CD4-positive, alpha-beta T cell treated with Interleukin-15 for 1 hour (primary cell): ENCODE measurements around the gene SORCS2.

Source experiments
- DNase-seq: peaks from one replicate; pipeline ENCODE4 v3.0.0-alpha.2; 2020

The SORCS2 gene

DNA sequence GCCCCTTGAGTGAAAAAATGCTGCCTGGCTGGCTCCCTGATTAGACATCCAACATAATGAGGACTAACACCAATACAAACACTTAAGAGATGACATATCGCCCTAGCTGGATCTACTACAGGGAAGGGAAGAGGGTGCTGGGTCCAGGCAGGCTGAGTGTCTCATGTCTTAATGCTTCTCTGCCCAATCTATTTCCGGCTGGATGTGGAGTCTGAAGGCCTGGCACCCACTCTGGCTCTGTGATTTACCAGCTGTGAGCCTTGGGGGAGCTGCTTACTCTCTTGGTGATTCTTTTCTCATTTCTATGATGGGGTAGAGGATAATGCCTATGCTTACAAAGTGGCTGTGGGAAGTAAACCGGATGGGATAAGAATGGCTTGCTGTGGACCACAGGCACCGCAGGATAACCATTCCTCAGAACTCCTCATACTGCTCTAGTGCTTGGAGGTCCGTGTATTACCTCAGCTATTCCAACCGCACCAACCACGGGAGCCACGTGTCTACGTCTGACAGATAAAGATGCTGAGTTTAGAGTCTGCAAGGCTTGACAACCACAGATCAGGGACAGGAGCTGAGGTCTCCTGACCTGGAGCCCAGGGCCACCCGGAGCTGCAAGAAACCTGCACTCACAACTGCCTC lies 585.7 kb downstream of the SORCS2 start:
- DNase-seq: no peak

GRCh38 chr4:7778510-7779431 lies 586.4 kb downstream of the SORCS2 start:
- DNase-seq: no peak

GRCh38 chr4:7779432-7779768 lies 587.1 kb downstream of the SORCS2 start:
- no peak for DNase-seq

- DNase-seq: no peak
These were observed 588.5 kb downstream of the SORCS2 start for GRCh38 chr4:7780751-7781348.

DNA sequence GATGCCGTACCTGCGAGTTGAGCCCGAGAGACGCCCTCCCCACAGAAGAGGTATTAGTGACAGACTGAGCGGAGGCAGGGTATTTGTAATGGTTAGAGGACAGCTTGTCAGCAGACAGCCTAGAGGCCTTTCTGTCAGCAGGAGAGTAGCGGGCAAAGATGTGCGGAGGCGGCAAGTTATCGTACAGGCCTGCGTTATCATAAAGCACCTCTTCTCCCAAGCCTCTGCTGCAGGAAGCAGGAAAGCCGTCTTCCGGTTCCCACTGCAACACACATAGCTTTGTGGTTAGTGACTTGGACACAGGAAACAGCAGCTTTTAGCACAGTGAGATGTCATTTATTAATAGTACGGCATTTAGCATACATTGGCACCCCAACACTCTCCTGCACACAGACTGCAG lies 589.0 kb downstream of the SORCS2 start:
- DNase-seq: no peak

DNA sequence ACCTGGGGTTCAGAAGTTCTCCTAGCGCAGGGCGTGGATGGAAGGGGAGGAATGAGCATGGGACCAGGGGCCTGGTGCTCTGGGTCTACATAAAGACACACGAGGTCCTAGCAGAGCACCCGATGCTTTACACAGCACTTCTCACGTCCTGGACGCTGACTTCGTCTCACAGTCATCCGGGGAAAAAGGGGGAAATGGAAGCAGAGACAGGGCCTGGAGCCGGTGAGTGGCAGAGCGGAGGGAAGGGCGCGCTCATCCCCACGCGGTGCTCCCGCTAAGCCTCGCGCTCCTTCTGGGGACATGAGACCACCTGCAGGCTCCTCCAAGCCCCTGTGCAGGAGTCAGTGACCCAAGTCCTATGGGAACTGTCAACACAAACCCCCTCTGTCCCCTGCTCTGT lies 589.7 kb downstream of the SORCS2 start:
- no peak for DNase-seq

DNA sequence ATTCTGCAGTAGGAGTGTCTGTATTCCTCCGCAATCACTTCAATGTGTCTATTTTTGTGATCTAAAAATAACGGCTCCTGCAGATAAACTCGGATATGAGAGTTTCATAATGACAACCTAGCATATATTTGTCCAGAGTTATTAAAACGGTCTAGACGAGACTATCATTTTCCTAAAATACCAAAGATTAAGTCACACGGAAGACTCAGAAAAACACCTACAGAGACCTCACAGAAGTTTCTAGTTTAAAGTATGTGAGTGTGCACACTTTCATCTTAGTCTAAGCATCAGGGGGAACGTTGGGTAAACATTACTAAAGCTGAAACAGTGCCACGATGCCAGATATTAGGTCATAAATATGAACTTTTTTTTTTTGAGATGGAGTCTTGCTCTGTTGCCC lies 590.4 kb downstream of the SORCS2 start:
- no peak for DNase-seq

GRCh38 chr4:7783541-7783940 lies 591.2 kb downstream of the SORCS2 start:
- DNase-seq: no peak

GRCh38 chr4:7784131-7784870 lies 592.0 kb downstream of the SORCS2 start:
- no peak for DNase-seq

DNA sequence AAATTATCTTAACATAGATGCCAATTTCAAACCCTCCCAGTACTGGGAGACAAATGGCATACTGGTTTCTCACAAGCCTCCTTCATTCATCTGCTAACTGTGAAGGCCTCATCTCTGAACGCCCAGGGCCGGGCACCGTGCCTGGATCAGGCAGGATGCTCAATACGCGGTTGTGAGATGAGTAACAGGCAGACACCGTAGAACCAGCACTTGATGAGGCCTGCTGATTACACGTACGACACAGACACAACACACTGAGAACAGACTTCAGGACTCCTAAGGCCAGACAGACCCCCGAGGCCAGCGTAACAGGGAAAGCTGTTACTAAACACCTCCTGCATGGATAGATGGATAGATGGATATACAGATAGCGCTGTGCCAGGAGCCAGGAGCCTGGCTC lies 592.7 kb downstream of the SORCS2 start:
- no peak for DNase-seq

DNA sequence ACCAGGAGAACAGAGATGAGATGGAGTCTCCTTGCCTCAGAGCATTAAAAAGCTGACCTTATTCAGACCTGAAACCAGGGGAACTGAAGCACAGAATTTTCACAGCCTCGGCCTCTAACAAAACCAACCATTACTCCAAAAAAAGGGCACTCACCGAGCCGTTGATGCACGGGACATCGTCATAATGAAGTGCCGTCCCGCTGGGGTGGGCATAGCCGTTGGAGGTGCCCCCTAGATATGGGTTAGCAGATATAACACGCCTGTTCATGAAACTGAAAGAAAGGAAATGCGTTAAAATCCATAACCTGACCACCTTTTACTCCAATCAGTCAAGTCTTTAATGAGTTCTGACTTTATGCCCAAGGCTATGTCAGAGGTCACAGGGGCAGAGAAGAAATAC lies 593.7 kb downstream of the SORCS2 start:
- no peak for DNase-seq

- DNase-seq: no peak
These were observed 594.2 kb downstream of the SORCS2 start for GRCh38 chr4:7786517-7786916.

- DNase-seq: no peak
These were observed 594.7 kb downstream of the SORCS2 start for GRCh38 chr4:7787067-7787466.

DNA sequence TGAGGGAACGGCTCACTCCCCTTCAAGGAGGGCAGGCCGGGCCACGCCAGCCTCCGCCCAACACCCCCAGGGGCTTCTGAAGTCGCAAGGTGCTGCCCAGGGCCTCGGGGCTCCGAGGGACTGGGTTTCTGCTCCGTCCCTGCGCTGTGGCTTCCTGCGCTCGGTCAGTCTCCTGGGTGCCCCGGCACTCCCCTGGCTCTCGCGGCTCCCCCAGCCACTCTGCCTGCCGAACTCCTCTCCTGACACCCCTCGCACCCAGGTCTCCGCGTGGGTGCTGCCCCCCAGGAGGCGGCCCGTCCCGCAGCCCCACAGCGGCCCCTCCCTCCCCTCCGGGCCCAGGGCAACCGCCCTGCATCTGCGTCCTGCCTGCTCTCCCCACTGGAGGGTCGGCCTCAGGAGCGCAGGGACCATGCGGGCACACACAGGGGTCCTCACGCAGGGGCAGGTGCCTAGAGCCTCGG lies 595.4 kb downstream of the SORCS2 start:
- DNase-seq: no peak

GRCh38 chr4:7788193-7788592 lies 595.9 kb downstream of the SORCS2 start:
- DNase-seq: no peak

- DNase-seq: no peak
These were observed 596.5 kb downstream of the SORCS2 start for GRCh38 chr4:7788694-7789425.

GRCh38 chr4:7790023-7790422 lies 597.7 kb downstream of the SORCS2 start:
- no peak for DNase-seq

GRCh38 chr4:7790999-7791398 lies 598.7 kb downstream of the SORCS2 start:
- DNase-seq: no peak
